Mammary epithelial cell (primary cell): Measurements from ENCODE around the gene WTIP.

Experiments
- EZH2 ChIP-seq: IDR thresholded peaks from 2 replicates; pipeline ENCODE4 v1.6.1; 2012; ENCODE audit warnings: low read length, inconsistent platforms, borderline replicate concordance
- TF ChIP-seq, protein P1 (sequence below), 2 donors: IDR thresholded peaks in 1 of 2; conservative IDR thresholded peaks in 1 of 2; 2 replicates each; pipeline ENCODE4 v1.5.1; 2011 to 2012; ENCODE audit warnings: inconsistent platforms in 2 of 2, low read length in 2 of 2, mild to moderate bottlenecking in 2 of 2, control low read depth in 1 of 2, low read depth in 1 of 2; ENCODE audit not compliant: insufficient read depth in 1 of 2; ENCODE audit errors: extremely low read depth in 1 of 2

DNA sequence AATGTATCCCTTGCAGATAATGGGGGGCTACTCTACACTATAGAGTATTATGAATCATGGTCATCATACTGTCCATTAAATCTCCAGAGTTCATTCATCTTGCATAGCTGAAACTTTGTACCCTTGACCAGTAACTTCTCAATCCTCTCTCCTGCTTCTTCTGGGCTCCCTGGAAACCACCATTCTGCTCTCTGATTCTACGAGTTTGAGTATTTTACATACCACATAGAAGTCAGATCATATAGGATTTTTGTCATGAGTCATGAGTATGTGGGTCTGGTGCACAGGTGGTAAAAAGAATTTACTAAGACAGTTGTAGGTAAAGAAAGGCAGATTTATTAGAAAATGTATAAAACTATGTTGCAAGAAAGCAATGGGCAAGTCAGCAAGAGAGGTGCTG is 41.9 kb downstream of the WTIP start:
- TF ChIP-seq, protein P1, sequence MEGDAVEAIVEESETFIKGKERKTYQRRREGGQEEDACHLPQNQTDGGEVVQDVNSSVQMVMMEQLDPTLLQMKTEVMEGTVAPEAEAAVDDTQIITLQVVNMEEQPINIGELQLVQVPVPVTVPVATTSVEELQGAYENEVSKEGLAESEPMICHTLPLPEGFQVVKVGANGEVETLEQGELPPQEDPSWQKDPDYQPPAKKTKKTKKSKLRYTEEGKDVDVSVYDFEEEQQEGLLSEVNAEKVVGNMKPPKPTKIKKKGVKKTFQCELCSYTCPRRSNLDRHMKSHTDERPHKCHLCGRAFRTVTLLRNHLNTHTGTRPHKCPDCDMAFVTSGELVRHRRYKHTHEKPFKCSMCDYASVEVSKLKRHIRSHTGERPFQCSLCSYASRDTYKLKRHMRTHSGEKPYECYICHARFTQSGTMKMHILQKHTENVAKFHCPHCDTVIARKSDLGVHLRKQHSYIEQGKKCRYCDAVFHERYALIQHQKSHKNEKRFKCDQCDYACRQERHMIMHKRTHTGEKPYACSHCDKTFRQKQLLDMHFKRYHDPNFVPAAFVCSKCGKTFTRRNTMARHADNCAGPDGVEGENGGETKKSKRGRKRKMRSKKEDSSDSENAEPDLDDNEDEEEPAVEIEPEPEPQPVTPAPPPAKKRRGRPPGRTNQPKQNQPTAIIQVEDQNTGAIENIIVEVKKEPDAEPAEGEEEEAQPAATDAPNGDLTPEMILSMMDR (conservative IDR thresholded peaks at IDR 0.05 in 1 of 2, IDR thresholded peaks at IDR 0.05 in 1 of 2; ENCODE audit: extremely low read depth in 1 of 2, insufficient read depth in 1 of 2, low read depth in 1 of 2, low read length in 2 of 2) = no peak
- TF ChIP-seq EZH2 = no peak
